ENCODE measurements around the gene CCDC38. TPM values are rescaled to one million over a fixed set of nuclear protein-coding genes. Genes with fewer than 3 reads are reported as not detected.

Gene CCDC38
- total and polyA plus RNA-seq, 9 of the 15 experiments (the other 6 are each of a cell fraction or from before 2014, with no cell fraction given), result not detected

DNA sequence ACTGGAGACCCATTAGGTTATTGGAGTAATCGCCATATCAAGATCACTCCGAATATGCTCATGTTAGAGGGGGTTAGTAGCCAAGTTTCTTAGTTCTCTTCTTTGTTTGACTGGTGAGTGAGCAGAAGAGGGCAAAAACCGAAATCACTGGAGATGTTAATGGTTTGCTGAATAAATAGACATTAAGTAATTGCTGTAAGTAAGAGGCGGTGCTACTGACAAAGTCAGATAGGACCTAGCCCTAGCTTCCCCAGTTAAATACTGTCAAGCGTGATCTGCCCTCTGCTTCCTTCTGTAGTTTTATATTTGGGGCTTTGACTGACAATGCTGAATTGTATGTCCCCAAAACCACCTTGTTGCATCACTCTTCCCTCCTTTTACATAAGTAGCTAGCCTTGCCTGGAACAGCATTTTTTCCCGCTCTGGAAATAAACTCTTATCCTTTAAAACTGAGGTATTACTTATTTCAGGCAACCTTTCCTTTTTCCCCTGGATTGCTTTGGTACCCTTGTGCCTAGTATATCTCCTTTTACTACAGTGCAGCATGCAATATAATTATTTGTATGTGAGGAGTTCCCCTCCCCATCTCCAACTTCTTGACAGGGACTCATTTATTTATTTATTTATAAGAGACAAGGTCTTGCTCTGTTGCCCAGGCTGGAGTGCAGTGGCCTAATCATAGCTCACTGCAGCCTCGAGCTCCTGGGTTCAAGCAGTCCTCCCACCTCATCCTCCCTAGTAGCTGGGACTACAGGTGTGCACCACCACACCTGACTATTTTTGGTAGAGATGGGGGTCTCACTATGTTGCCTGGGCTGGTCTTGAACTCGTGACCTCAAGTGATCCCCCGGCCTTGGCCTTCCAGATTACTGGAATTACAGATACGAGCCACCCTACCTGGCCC is 82.2 kb downstream of the CCDC38 start:
- 45% methylated on average over 10 of the region's 10 CpGs for WGBS (ENCODE audit: insufficient coverage, low coverage, missing lambda C conversion rate)
- Histone ChIP-seq H4K20me1 (replicated peaks; ENCODE audit: control insufficient read depth, insufficient read depth, low read length) (0 out of 2 replicates have a peak, but pooled peaks cover 3% of the 10 kb centered on the region), H3K27ac (ENCODE audit: extremely low read depth, low read depth, low read length) (peak overlapping the region; percentile 92; the same call in 2 of the 3 replicates), H3K4me2 (ENCODE audit: insufficient read depth, low read length) (peak overlapping the region; percentile 92), H3K27me3 (ENCODE audit: control insufficient read depth in 2 of 2, insufficient read depth in 2 of 2, low read length in 2 of 2) (no peaks in the 10 kb centered on the region), H3K4me1 (replicated peaks in 1 of 2; ENCODE audit: control insufficient read depth in 2 of 2, insufficient read depth in 2 of 2, low read length in 2 of 2) (peaks cover 0 to 7% of the 10 kb centered on the region in 2 experiments; a peak in 3 of 5 replicates), H3K9me3 (replicated peaks; ENCODE audit: control insufficient read depth, insufficient read depth, low read depth, low read length) (no peaks in the 10 kb centered on the region; the same call in 1 of the 2 replicates), H2AFZ (ENCODE audit: low read depth, low read length) (0 out of 2 replicates have a peak overlapping the region, but pooled peaks have one; percentile 95), H3K36me3 (ENCODE audit: control insufficient read depth, insufficient read depth, low read length) (peaks cover 52% of the 10 kb centered on the region), H3K9ac (ENCODE audit: insufficient read depth in 1 of 2, low read depth in 2 of 2, low read length in 2 of 2) (peak overlapping the region; percentile 23 to 93; a peak in 3 of 4 replicates), H3K9me1 (ENCODE audit: control insufficient read depth, insufficient read depth, low read length) (no peaks in the 10 kb centered on the region), H3K4me3 (peak overlapping the region; percentile 78), H3K79me2 (ENCODE audit: control insufficient read depth, insufficient read depth, low read length) (peaks cover 65% of the 10 kb centered on the region)
- in situ Hi-C loops (cut with MboI) (no loop called here), intact Hi-C loops (cut with micrococcal nuclease) (loop anchor here (2.0 kb wide), 1 partner anchor 185 kb away; no protein-coding TSS in a partner anchor)
- FAIRE-seq, result no peak
- TF ChIP-seq CEBPG (CRISPR knock-in tag; IDR thresholded peaks at IDR 0.05) (peak; percentile 65), CEBPG (tag; conservative IDR thresholded peaks at IDR 0.05 in 1 of 2, IDR thresholded peaks at IDR 0.05 in 1 of 2) (peak; percentile 52 to 72; a peak in 3 of 4 replicates), RBFOX2 (IDR thresholded peaks at IDR 0.05; ENCODE audit: low read depth, low read length) (peak; percentile 49), CEBPB (tag; IDR thresholded peaks at IDR 0.05) (peak; percentile 24; the same call in 1 of the 2 replicates)
- TF ChIP-seq, protein P1, sequence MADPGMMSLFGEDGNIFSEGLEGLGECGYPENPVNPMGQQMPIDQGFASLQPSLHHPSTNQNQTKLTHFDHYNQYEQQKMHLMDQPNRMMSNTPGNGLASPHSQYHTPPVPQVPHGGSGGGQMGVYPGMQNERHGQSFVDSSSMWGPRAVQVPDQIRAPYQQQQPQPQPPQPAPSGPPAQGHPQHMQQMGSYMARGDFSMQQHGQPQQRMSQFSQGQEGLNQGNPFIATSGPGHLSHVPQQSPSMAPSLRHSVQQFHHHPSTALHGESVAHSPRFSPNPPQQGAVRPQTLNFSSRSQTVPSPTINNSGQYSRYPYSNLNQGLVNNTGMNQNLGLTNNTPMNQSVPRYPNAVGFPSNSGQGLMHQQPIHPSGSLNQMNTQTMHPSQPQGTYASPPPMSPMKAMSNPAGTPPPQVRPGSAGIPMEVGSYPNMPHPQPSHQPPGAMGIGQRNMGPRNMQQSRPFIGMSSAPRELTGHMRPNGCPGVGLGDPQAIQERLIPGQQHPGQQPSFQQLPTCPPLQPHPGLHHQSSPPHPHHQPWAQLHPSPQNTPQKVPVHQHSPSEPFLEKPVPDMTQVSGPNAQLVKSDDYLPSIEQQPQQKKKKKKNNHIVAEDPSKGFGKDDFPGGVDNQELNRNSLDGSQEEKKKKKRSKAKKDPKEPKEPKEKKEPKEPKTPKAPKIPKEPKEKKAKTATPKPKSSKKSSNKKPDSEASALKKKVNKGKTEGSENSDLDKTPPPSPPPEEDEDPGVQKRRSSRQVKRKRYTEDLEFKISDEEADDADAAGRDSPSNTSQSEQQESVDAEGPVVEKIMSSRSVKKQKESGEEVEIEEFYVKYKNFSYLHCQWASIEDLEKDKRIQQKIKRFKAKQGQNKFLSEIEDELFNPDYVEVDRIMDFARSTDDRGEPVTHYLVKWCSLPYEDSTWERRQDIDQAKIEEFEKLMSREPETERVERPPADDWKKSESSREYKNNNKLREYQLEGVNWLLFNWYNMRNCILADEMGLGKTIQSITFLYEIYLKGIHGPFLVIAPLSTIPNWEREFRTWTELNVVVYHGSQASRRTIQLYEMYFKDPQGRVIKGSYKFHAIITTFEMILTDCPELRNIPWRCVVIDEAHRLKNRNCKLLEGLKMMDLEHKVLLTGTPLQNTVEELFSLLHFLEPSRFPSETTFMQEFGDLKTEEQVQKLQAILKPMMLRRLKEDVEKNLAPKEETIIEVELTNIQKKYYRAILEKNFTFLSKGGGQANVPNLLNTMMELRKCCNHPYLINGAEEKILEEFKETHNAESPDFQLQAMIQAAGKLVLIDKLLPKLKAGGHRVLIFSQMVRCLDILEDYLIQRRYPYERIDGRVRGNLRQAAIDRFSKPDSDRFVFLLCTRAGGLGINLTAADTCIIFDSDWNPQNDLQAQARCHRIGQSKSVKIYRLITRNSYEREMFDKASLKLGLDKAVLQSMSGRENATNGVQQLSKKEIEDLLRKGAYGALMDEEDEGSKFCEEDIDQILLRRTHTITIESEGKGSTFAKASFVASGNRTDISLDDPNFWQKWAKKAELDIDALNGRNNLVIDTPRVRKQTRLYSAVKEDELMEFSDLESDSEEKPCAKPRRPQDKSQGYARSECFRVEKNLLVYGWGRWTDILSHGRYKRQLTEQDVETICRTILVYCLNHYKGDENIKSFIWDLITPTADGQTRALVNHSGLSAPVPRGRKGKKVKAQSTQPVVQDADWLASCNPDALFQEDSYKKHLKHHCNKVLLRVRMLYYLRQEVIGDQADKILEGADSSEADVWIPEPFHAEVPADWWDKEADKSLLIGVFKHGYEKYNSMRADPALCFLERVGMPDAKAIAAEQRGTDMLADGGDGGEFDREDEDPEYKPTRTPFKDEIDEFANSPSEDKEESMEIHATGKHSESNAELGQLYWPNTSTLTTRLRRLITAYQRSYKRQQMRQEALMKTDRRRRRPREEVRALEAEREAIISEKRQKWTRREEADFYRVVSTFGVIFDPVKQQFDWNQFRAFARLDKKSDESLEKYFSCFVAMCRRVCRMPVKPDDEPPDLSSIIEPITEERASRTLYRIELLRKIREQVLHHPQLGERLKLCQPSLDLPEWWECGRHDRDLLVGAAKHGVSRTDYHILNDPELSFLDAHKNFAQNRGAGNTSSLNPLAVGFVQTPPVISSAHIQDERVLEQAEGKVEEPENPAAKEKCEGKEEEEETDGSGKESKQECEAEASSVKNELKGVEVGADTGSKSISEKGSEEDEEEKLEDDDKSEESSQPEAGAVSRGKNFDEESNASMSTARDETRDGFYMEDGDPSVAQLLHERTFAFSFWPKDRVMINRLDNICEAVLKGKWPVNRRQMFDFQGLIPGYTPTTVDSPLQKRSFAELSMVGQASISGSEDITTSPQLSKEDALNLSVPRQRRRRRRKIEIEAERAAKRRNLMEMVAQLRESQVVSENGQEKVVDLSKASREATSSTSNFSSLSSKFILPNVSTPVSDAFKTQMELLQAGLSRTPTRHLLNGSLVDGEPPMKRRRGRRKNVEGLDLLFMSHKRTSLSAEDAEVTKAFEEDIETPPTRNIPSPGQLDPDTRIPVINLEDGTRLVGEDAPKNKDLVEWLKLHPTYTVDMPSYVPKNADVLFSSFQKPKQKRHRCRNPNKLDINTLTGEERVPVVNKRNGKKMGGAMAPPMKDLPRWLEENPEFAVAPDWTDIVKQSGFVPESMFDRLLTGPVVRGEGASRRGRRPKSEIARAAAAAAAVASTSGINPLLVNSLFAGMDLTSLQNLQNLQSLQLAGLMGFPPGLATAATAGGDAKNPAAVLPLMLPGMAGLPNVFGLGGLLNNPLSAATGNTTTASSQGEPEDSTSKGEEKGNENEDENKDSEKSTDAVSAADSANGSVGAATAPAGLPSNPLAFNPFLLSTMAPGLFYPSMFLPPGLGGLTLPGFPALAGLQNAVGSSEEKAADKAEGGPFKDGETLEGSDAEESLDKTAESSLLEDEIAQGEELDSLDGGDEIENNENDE (IDR thresholded peaks at IDR 0.05; ENCODE audit: low read depth, low read length), result no peak
- TF ChIP-seq, protein P2, sequence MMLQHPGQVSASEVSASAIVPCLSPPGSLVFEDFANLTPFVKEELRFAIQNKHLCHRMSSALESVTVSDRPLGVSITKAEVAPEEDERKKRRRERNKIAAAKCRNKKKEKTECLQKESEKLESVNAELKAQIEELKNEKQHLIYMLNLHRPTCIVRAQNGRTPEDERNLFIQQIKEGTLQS (IDR thresholded peaks at IDR 0.05), result peak; percentile 57
- TF ChIP-seq, protein P2 (CRISPR knock-in tag; conservative IDR thresholded peaks at IDR 0.05), result no peak
- POLR2A ChIA-PET, result interaction anchor here (2.0 to 2.2 kb wide), 3 partner anchors 11 to 18 kb away, joined by 6 to 10 read pairs (median 8); no protein-coding TSS in a partner anchor
- peak; percentile 13; the same call in 2 of the 3 replicates for ATAC-seq
- CTCF ChIA-PET (ENCODE audit: low intra/inter-chr PET ratio), result no interaction called here
- BruUV-seq (replicated peaks), result no TSS peak
- peak in 1 of 4 experiments; percentile 14 for DNase-seq (ENCODE audit: extremely low read depth in 1 of 4, low spot score in 3 of 4)
